Common myeloid progenitor, CD34-positive (primary cell): ENCODE data around the gene PNPLA1.
A peak's percentile ranks its signal among the peaks of the same experiment; 100 is the strongest.

Source experiments
- CTCF ChIA-PET: fragments of 350-600 bp; sonication (Branson Sonifier 250); formaldehyde crosslinking; loops from one replicate; lab custom pipeline; 2021; ENCODE audit warnings: antibody characterized with exemption; lab: Charles Lee
- POLR2A ChIA-PET: fragments of 350-600 bp; sonication (Branson Sonifier 250); formaldehyde crosslinking; loops from one replicate; lab custom pipeline; 2021; ENCODE audit warnings: antibody characterized with exemption; lab: Charles Lee
- DNase-seq, 3 donors: peaks; one replicate each; pipeline versions ENCODE4 v3.0.0 to v3.0.0-alpha.2; 2013
- H3K27ac ChIP-seq, 2 experiments: 1 replicate in 1 of 2; 2 replicates in 1 of 2; pipeline ENCODE4 v1.7.0; 2013; ENCODE audit warnings: inconsistent platforms in 2 of 2, low read length in 2 of 2, mild to moderate bottlenecking in 2 of 2, low read depth in 1 of 2, moderate library complexity in 1 of 2; ENCODE audit not compliant: severe bottlenecking in 2 of 2, insufficient read depth in 1 of 2, poor library complexity in 1 of 2
- H3K27me3 ChIP-seq, 5 experiments: replicated peaks in 2 of 5; 1 replicate in 3 of 5; 2 replicates in 2 of 5; pipeline versions ENCODE4 v1.6.1 to v1.7.0; 2013; ENCODE audit warnings: low read length in 4 of 5, mild to moderate bottlenecking in 2 of 5, moderate library complexity in 2 of 5, inconsistent platforms in 1 of 5; ENCODE audit not compliant: insufficient read depth in 5 of 5, control insufficient read depth in 4 of 5
- H3K36me3 ChIP-seq, 4 experiments: 1 replicate in 2 of 4; 2 replicates in 2 of 4; pipeline versions ENCODE4 v1.6.1 to v1.7.0; 2013; ENCODE audit warnings: low read length in 3 of 4, control low read depth in 1 of 4, mild to moderate bottlenecking in 1 of 4; ENCODE audit not compliant: control insufficient read depth in 4 of 4, insufficient read depth in 4 of 4
- H3K4me1 ChIP-seq, 4 experiments: 1 replicate in 3 of 4; 2 replicates in 1 of 4; pipeline versions ENCODE4 v1.6.1 to v1.7.1; 2013; ENCODE audit warnings: low read length in 3 of 4, mild to moderate bottlenecking in 3 of 4, control low read depth in 1 of 4, inconsistent platforms in 1 of 4, moderate library complexity in 1 of 4; ENCODE audit not compliant: control insufficient read depth in 4 of 4, insufficient read depth in 4 of 4; ENCODE audit errors: control extremely low read depth in 1 of 4
- H3K4me3 ChIP-seq, 7 experiments: 1 replicate in 4 of 7; 2 replicates in 3 of 7; pipeline versions ENCODE4 v1.5.1 to v1.7.0; 2013; ENCODE audit warnings: mild to moderate bottlenecking in 7 of 7, low read length in 6 of 7, moderate library complexity in 6 of 7, inconsistent platforms in 2 of 7, low read depth in 2 of 7, control low read depth in 1 of 7; ENCODE audit not compliant: insufficient read depth in 4 of 7, control insufficient read depth in 1 of 7; ENCODE audit errors: extremely low read depth in 1 of 7
- H3K9me3 ChIP-seq, 5 experiments: 1 replicate in 4 of 5; 2 replicates in 1 of 5; pipeline versions ENCODE4 v1.6.1 to v1.7.1; 2013; ENCODE audit warnings: low read length in 4 of 5, mild to moderate bottlenecking in 2 of 5, inconsistent platforms in 1 of 5, low read depth in 1 of 5, moderate library complexity in 1 of 5; ENCODE audit not compliant: control insufficient read depth in 4 of 5, insufficient read depth in 2 of 5; ENCODE audit errors: control extremely low read depth in 1 of 5
- WGBS: methylation state at CpG from one replicate; pipeline ENCODE4 v1.1.5; 2013; ENCODE audit not compliant: insufficient coverage; 5-methylcytosine and 5-hydroxymethylcytosine counted together

Gene PNPLA1

DNA sequence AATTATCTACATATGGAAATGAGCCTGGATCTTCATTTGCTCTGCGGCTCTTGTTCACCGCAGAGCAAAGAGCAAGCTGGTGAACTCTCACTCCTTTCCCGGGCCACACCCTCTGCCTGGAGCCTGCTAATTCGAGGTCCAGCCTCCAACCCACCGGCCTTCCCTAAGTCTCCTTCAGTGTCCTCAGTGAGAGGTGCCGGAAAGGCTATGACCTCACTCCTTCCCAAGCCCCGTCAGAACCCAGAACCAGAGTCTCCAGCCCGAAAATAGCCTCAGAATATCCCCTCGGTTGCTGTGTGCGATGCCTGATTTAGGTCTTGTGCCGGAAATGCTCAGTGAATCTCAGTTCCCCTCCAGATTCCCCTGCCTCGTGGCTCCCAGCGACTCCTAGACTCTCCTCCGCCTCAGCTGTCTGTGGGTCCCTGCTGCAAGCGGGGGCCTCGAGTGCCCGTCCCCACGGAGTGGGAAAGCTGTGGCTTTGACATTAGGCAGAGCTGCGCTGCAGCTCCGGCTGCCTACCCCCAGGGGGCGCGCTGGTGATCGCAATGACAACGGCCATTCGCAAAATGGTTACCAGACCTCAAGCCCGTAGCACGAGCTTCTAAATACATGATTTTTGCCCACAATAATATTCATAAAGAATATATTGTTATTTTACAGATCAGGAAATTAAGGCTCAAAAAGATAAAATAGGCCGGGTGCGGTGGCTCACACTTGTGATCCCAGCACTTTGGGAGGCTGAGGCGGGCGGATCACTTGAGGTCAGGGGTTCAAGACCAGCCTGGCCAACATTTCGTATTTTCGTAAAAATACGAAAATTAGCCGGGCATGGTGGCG, 71.0 kb downstream of the PNPLA1 start:
- Histone ChIP-seq H3K27me3 (peaks cover 0 to 11% (median 5%) of the 10 kb centered on the region in 5 experiments), H3K9me3 (no peaks in the 10 kb centered on the region), H3K4me1 (peaks cover 0 to 3% (median 0%) of the 10 kb centered on the region in 4 experiments), H3K36me3 (no peaks in the 10 kb centered on the region), H3K27ac (no peak overlapping the region), H3K4me3 (peak overlapping the region in 3 of 7 experiments; percentile 6 to 43 (median 20))
- DNase-seq, result peak; percentile 70 to 82 (median 79)
- 30% methylated on average over 28 of the region's 36 CpGs for WGBS
- POLR2A ChIA-PET, result no interaction called here
- CTCF ChIA-PET, result interaction anchor here (0.9 to 3.5 kb wide), 24 partner anchors 8 to 123 kb away, joined by 3 to 24 read pairs (median 4); no protein-coding TSS in a partner anchor

DNA sequence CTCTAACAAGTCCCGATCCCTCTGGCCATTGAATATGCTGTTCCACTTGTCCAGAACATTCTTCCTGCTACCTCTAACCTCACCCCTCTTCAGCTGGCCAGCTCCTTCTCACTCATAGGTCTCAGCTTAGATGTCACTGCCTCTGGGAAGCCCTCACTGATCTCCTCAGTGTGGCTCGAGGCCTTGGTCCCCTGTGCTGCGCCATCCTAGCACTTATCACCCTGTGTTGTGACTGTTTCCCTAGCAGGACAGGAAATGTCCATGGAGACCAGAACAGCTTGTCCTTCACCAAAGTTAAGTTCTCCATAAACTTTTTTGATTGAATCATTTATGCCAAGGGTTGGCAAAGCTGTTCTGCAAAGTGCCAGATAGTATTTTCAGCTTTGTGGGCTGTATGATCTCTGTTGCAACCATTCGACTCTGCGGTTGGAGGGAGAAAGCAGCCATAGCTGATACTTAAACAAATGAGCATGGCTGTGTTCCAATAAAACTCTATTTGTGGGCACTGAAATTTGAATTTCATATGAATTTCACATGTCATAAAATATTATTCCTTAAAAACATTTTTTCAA, 73.3 kb downstream of the PNPLA1 start:
- WGBS, result 69% methylated on average over 5 of the region's 5 CpGs
- no peak overlapping the region for H3K27ac ChIP-seq
- no peak for DNase-seq
- peaks cover 0 to 11% (median 5%) of the 10 kb centered on the region in 5 experiments for H3K27me3 ChIP-seq
- no peaks in the 10 kb centered on the region for H3K36me3 ChIP-seq
- CTCF ChIA-PET, result interaction anchor here (0.5 to 3.5 kb wide), 4 partner anchors 9 to 85 kb away, joined by 5 to 24 read pairs (median 6); no protein-coding TSS in a partner anchor
- H3K4me1 ChIP-seq, result peaks cover 0 to 3% (median 0%) of the 10 kb centered on the region in 4 experiments
- H3K4me3 ChIP-seq, result no peak overlapping the region
- H3K9me3 ChIP-seq, result no peaks in the 10 kb centered on the region
- POLR2A ChIA-PET, result no interaction called here

DNA sequence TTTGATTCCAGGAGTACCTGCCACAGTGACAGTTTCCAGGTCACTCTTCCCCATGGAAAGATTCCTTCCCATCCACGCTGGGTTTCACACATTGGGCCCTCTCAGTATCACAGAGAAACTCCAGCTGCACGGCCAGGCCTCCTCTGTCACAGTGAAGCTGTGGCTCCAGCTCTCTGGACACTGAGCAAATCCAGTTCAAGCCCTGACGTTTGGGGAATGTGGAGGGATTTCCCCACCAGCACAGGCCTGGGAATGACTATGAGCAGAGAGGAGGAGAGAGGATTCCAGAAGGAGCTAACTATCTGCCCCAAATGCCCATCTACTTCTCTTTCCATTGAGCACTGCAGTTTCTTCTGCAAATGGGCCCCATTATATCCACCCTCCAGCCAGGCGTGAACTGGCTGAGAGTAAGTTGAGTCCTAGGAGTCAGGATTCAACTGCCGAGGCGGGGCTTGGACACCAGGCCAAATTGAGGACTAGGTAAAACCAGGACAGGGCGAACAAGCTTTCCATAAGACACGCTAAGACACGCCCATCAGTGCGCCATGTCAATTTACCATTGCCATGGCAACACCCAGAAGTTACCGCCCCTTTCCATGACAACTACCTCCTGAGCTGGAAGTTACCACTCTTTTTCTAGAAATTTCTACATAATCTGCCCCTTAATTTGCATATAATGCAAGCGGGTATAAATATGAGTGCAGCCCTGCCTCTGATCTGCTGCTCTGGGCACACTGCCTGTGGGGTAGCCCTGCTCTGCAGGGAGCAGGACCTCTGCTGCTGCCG, 76.0 kb downstream of the PNPLA1 start:
- Histone ChIP-seq H3K4me3 (no peak overlapping the region), H3K4me1 (peaks cover 1 to 14% (median 8%) of the 10 kb centered on the region in 4 experiments), H3K36me3 (no peaks in the 10 kb centered on the region), H3K27ac (no peak overlapping the region), H3K9me3 (no peaks in the 10 kb centered on the region), H3K27me3 (peaks cover 0 to under 1% (median 0%) of the 10 kb centered on the region in 5 experiments)
- 97% methylated on average over 11 of the region's 13 CpGs for WGBS
- POLR2A ChIA-PET, result no interaction called here
- CTCF ChIA-PET, result interaction anchor here (0.6 to 1.3 kb wide), 3 partner anchors 9 to 15 kb away, joined by 3 read pairs; no protein-coding TSS in a partner anchor
- DNase-seq, result no peak

DNA sequence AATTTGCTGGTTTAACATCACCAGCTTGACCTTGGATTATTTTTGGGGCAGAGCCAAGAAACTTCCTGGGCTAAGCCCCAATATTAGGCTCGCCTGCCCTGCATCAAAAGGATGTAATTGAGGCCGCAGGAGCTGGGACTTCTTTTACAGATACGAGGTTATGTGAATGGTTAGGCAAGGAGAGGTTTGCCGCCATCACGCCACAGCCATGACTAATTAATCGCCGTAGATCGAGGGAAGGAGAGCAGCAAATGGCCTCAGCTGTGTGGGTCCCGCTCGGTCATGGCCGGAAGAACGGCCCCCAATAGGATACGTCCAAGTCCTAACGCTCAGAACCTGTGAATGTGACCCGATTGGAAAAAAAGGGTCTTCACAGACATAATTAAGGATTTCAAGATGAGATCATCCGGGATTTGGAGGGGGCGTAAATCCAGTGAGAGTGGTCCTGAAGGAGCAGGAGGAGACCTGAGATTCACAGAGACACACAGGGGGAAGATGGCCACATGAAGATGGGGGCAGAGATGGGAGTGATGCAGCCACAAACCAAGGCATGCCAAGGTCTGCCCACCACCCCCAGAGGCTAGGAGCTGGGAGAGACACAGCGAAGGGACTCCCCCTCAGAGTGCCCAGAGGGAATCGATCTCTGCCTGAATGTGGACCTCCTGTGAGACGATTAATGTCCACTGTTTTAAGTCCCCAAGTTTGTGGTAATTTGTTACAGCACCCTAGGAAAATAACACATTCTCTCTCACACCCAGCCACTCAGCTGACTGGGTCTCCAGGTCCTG, 76.8 kb downstream of the PNPLA1 start:
- H3K27me3 ChIP-seq, result no peaks in the 10 kb centered on the region
- DNase-seq, result no peak
- no peak overlapping the region for H3K27ac ChIP-seq
- H3K36me3 ChIP-seq, result no peaks in the 10 kb centered on the region
- POLR2A ChIA-PET, result no interaction called here
- no peaks in the 10 kb centered on the region for H3K9me3 ChIP-seq
- WGBS, result 96% methylated on average over 18 of the region's 20 CpGs
- peaks cover 8 to 22% (median 14%) of the 10 kb centered on the region in 4 experiments for H3K4me1 ChIP-seq
- CTCF ChIA-PET, result interaction anchor here (0.6 to 2.2 kb wide), 5 partner anchors 8 to 223 kb away, joined by 3 to 6 read pairs (median 3); no protein-coding TSS in a partner anchor
- no peak overlapping the region for H3K4me3 ChIP-seq

DNA sequence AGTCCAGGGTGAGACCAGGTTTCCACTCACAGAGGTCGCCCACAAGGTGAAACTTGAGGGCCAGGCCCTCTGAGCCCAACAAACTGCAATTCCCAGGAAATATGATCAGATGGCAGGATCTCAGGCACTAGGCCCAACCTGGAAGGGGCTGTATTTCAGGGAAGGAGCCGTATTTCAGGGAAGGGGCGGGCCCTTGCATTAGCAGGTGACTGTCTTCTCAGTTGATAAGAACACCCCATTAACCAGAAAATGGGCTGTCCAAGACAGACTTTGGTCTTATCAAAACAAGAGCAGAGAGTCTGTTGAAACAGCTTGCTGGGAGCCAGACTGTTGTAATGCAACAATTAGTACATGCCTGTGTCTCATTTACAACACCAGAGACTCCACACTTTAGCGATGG, 77.8 kb downstream of the PNPLA1 start:
- Histone ChIP-seq H3K36me3 (no peaks in the 10 kb centered on the region), H3K27ac (no peak overlapping the region), H3K4me3 (no peak overlapping the region), H3K27me3 (no peaks in the 10 kb centered on the region), H3K4me1 (peaks cover 8 to 25% (median 14%) of the 10 kb centered on the region in 4 experiments), H3K9me3 (peaks cover 0 to 4% (median 0%) of the 10 kb centered on the region in 5 experiments)
- DNase-seq, result peak in 2 of 3 donors; percentile 45 to 65
- ChIA-PET CTCF (interaction anchor here (1.0 to 2.2 kb wide), 5 partner anchors 11 to 224 kb away, joined by 3 to 12 read pairs (median 4); no protein-coding TSS in a partner anchor), POLR2A (interaction anchor here (0.7 kb wide), 1 partner anchor 114 kb away, joined by 7 read pairs; no protein-coding TSS in a partner anchor)
- WGBS, result 90% methylated on average over 2 of the region's 4 CpGs

DNA sequence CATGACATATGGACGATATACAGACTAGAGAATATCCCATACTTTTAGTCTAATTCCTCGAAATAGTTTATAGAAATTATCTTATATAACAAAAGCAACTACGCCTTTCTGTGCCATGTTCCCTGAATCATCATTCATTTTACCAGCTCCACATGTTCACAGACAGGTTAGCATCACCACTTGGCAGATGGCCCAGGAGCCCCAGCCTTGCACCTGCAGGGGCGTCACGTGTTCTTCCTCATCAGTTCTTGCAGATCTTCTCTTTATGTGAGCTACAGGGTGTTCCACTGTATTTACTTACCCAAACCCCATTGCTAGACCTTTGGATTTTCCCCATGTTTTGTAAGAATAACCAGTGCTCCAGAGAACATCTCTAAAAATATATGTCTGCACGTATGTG, 79.4 kb downstream of the PNPLA1 start:
- CTCF ChIA-PET, result interaction anchor here (1.0 to 1.9 kb wide), 4 partner anchors 8 to 131 kb away, joined by 3 to 12 read pairs (median 4); no protein-coding TSS in a partner anchor
- Histone ChIP-seq H3K36me3 (no peaks in the 10 kb centered on the region), H3K4me3 (no peak overlapping the region), H3K4me1 (peaks cover 8 to 25% (median 14%) of the 10 kb centered on the region in 4 experiments), H3K9me3 (peaks cover 0 to 5% (median 0%) of the 10 kb centered on the region in 5 experiments), H3K27me3 (no peaks in the 10 kb centered on the region), H3K27ac (no peak overlapping the region)
- 73% methylated on average over 1 of the region's 6 CpGs for WGBS
- DNase-seq, result peak; percentile 48 to 83 (median 73)
- POLR2A ChIA-PET, result interaction anchor here (0.6 to 1.1 kb wide), 3 partner anchors 11 to 454 kb away, joined by 3 read pairs; no protein-coding TSS in a partner anchor
